DND-41 (cell line): ENCODE data around the gene TOR1A.

ENCODE experiments used
- ATAC-seq: fragments of 200-7000 bp; cut with Tn5 transposase; 3 replicates; pipeline ENCODE4 v1.9.1; 2021; ENCODE audit warnings: low read depth; ENCODE audit not compliant: insufficient read depth
- DNase-seq: peaks from one replicate; pipeline ENCODE4 v3.0.0-alpha.2; 2020
- H2AFZ ChIP-seq: 2 replicates; pipeline ENCODE4 v1.6.0; 2012; ENCODE audit warnings: low read depth, low read length
- H3K27ac ChIP-seq: 2 replicates; pipeline ENCODE4 v1.5.1; 2012; ENCODE audit warnings: low read length, inconsistent platforms
- H3K27me3 ChIP-seq: fragments of 200-600 bp; sonication (generic); 2 replicates; pipeline ENCODE4 v1.6.0; 2012; ENCODE audit warnings: low read length, mild to moderate bottlenecking, inconsistent platforms; ENCODE audit not compliant: insufficient read depth, poor library complexity
- H3K36me3 ChIP-seq: 2 replicates; pipeline ENCODE4 v1.5.1; 2012; ENCODE audit warnings: low read length, inconsistent platforms; ENCODE audit not compliant: insufficient read depth
- H3K4me1 ChIP-seq: 2 replicates; pipeline ENCODE4 v1.5.1; 2012; ENCODE audit warnings: mild to moderate bottlenecking, low read length; ENCODE audit not compliant: insufficient read depth
- H3K4me2 ChIP-seq: 2 replicates; pipeline ENCODE4 v1.6.0; 2012; ENCODE audit warnings: mild to moderate bottlenecking, moderate library complexity, low read length, inconsistent platforms; ENCODE audit not compliant: insufficient read depth
- H3K4me3 ChIP-seq, 2 experiments: fragments of 200-600 bp in 1 of 2; shearing (Covaris generic) in 1 of 2; 2 replicates each; pipeline ENCODE4 v1.5.1; 2012 to 2016; ENCODE audit warnings: inconsistent platforms in 2 of 2, low read length in 2 of 2, mild to moderate bottlenecking in 2 of 2, low read depth in 1 of 2, moderate library complexity in 1 of 2
- H3K79me2 ChIP-seq: 2 replicates; pipeline ENCODE4 v1.6.0; 2012; ENCODE audit warnings: low read length, inconsistent platforms; ENCODE audit not compliant: insufficient read depth
- H3K9ac ChIP-seq: 2 replicates; pipeline ENCODE4 v1.6.0; 2012; ENCODE audit warnings: low read depth, mild to moderate bottlenecking, inconsistent platforms, low read length, moderate library complexity
- H3K9me3 ChIP-seq: 2 replicates; pipeline ENCODE4 v1.5.1; 2012; ENCODE audit warnings: low read length, moderate library complexity, mild to moderate bottlenecking, inconsistent platforms; ENCODE audit not compliant: insufficient read depth, severe bottlenecking
- H4K20me1 ChIP-seq: 2 replicates; pipeline ENCODE4 v1.6.0; 2012; ENCODE audit warnings: low read length; ENCODE audit not compliant: insufficient read depth
- EZH2 ChIP-seq: IDR thresholded peaks from 3 replicates; pipeline ENCODE4 v1.6.1; 2012; ENCODE audit warnings: borderline replicate concordance, low read depth, mild to moderate bottlenecking, moderate library complexity, low read length, inconsistent platforms; ENCODE audit not compliant: severe bottlenecking
- TF ChIP-seq, protein P1 (sequence below): IDR thresholded peaks from 2 replicates; pipeline ENCODE4 v1.5.1; 2012; ENCODE audit warnings: borderline replicate concordance, low read length, moderate library complexity, mild to moderate bottlenecking; ENCODE audit not compliant: poor library complexity, severe bottlenecking; ENCODE audit errors: extremely low read depth

TOR1A gene

DNA sequence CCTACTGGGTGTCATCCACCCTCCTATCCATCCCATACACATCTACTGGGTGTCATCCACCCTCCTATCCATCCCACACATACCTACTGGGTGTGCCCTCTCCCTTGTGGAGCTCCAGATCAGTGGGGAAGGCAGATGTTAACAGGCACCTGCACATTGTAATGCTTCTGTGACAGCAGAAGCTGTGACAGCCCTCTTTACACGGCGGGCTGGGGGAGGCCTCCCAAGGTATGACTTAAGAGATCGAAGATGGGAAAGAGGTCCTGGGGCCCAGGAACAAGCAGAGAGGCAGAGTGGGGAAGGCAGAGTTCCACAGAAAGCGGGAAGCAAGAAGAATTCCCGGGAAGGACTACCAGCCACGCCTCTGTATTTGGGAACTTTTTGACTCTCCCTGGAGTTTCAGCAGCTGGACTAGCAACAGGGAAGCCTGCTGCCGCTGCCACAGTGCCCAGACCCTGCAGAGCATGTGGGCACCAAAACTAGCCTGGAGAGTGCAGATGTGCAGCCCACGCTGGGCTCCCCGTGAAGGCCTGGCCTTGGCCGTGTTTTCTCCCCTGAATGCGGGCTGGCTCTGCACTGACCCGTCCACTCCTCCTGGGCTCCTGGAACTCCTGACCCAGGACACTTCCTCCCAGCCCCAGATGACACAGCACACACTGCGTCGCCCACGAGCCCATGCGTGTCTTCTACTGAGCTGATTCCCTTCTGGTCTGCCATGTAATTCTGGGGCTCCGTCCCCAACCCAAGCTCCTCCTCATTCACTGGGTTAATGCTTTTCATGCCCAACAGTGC, 9.3 kb downstream of the TOR1A start:
- Histone ChIP-seq H3K27ac (no peak overlapping the region), H2AFZ (no peak overlapping the region), H3K27me3 (no peaks in the 10 kb centered on the region), H3K4me2 (no peak overlapping the region), H3K4me3 (no peak overlapping the region), H3K9ac (no peak overlapping the region), H4K20me1 (peaks cover 42% of the 10 kb centered on the region; the same call in 1 of the 2 replicates), H3K4me1 (no peaks in the 10 kb centered on the region), H3K9me3 (no peaks in the 10 kb centered on the region), H3K36me3 (peaks cover 88% of the 10 kb centered on the region), H3K79me2 (peaks cover 10% of the 10 kb centered on the region; the same call in 1 of the 2 replicates)
- DNase-seq (no peak), ATAC-seq (no peak)
- TF ChIP-seq, protein P1, sequence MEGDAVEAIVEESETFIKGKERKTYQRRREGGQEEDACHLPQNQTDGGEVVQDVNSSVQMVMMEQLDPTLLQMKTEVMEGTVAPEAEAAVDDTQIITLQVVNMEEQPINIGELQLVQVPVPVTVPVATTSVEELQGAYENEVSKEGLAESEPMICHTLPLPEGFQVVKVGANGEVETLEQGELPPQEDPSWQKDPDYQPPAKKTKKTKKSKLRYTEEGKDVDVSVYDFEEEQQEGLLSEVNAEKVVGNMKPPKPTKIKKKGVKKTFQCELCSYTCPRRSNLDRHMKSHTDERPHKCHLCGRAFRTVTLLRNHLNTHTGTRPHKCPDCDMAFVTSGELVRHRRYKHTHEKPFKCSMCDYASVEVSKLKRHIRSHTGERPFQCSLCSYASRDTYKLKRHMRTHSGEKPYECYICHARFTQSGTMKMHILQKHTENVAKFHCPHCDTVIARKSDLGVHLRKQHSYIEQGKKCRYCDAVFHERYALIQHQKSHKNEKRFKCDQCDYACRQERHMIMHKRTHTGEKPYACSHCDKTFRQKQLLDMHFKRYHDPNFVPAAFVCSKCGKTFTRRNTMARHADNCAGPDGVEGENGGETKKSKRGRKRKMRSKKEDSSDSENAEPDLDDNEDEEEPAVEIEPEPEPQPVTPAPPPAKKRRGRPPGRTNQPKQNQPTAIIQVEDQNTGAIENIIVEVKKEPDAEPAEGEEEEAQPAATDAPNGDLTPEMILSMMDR, result no peak
- no peak for TF ChIP-seq EZH2

DNA sequence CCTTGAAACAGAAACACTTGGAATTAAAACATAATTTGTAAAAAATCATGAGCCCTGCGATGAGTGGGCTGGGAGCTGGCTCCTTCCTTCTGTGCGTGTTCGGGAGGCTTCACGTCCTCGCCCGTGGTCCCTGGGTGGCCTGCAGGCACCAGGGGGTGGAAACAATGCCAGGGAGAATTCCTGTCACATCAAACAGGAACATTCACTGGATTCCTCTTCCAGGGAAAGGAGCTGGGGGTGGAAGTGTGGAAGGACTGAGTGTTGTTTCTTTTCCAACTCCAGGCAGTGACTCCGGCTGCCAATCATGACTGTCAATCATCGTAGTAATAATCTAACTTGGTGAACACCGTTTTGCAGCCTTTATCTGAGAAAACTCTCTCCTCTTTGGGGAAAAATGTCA, 10.3 kb downstream of the TOR1A start:
- DNase-seq (no peak), ATAC-seq (no peak)
- Histone ChIP-seq H3K9me3 (no peaks in the 10 kb centered on the region), H3K36me3 (peaks cover 90% of the 10 kb centered on the region), H2AFZ (no peak overlapping the region), H3K79me2 (peaks cover 10% of the 10 kb centered on the region; the same call in 1 of the 2 replicates), H4K20me1 (peaks cover 42% of the 10 kb centered on the region), H3K27ac (no peak overlapping the region), H3K4me2 (no peak overlapping the region), H3K9ac (no peak overlapping the region), H3K4me1 (no peaks in the 10 kb centered on the region), H3K27me3 (no peaks in the 10 kb centered on the region), H3K4me3 (no peak overlapping the region)
- TF ChIP-seq, protein P1, result no peak
- TF ChIP-seq EZH2, result no peak

- no peak overlapping the region for H3K9ac ChIP-seq
- H3K4me1 ChIP-seq, result no peaks in the 10 kb centered on the region
- TF ChIP-seq, protein P1, result no peak
- TF ChIP-seq EZH2, result no peak
- peaks cover 38% of the 10 kb centered on the region for H4K20me1 ChIP-seq
- peaks cover 87% of the 10 kb centered on the region for H3K36me3 ChIP-seq
- ATAC-seq (peak; percentile 35; the same call in 2 of the 3 replicates), DNase-seq (no peak)
- H2AFZ ChIP-seq, result no peak overlapping the region
- H3K27ac ChIP-seq, result no peak overlapping the region
- H3K4me2 ChIP-seq, result no peak overlapping the region
- peaks cover 10% of the 10 kb centered on the region; the same call in 1 of the 2 replicates for H3K79me2 ChIP-seq
- no peaks in the 10 kb centered on the region for H3K9me3 ChIP-seq
- no peak overlapping the region for H3K4me3 ChIP-seq
- H3K27me3 ChIP-seq, result no peaks in the 10 kb centered on the region
Measured at GRCh38 chr9:129812385-129812784, 11.6 kb downstream of the TOR1A start.
